Natural killer cell treated with Interleukin-12 subunit alpha and Interleukin-12 subunit beta and Interleukin-15 and Interleukin-18, amount 100 ng/mL, for 72 hours (primary cell): ENCODE results near the gene TAF10. TPM values are rescaled to one million over a fixed set of nuclear protein-coding genes. Genes with fewer than 3 reads are reported as not detected.

Experiments
- ATAC-seq, 2 donors: fragments of 150-1000 bp; cut with Tn5 transposase in 1 of 2; sonication (Bioruptor Pico), chemical (Tn5 transposase) in 1 of 2; 2 replicates each; pipeline ENCODE4 v1.10.0; 2021
- DNase-seq: peaks from one replicate; pipeline ENCODE4 v3.0.0; 2022; ENCODE audit warnings: low spot score
- H3K27ac Mint-ChIP-seq, 2 donors: 1 replicate in 1 of 2; 2 replicates in 1 of 2; pipeline ENCODE4 v1.8.0; 2022; ENCODE audit warnings: mixed read lengths in 2 of 2, mild to moderate bottlenecking in 1 of 2, moderate library complexity in 1 of 2
- H3K27me3 Mint-ChIP-seq, 2 donors: 1 replicate in 1 of 2; 2 replicates in 1 of 2; pipeline ENCODE4 v1.8.0; 2022; ENCODE audit warnings: mixed read lengths in 2 of 2
- H3K36me3 Mint-ChIP-seq: one replicate; pipeline ENCODE4 v1.8.0; 2022; ENCODE audit warnings: mixed read lengths
- H3K4me1 Mint-ChIP-seq, 2 donors: 1 replicate in 1 of 2; 2 replicates in 1 of 2; pipeline ENCODE4 v1.8.0; 2022; ENCODE audit warnings: low read depth in 2 of 2, mixed read lengths in 2 of 2, mild to moderate bottlenecking in 1 of 2
- H3K4me3 Mint-ChIP-seq: one replicate; pipeline ENCODE4 v1.8.0; 2022; ENCODE audit warnings: mixed read lengths
- H3K9me3 Mint-ChIP-seq: 2 replicates; pipeline ENCODE4 v1.8.0; 2022; ENCODE audit warnings: mixed read lengths
- total RNA-seq, 2 donors: library from RNA; stranded (reverse); gene quantifications; one replicate each; pipeline ENCODE4 v1.2.3, GENCODE V29; 2022

The TAF10 gene
- total RNA-seq, 2 donors from 2014 or later = 118 to 152 TPM

GRCh38 chr11:6634534-6634933 lies 22.5 kb upstream of the TAF10 start:
- no peak for DNase-seq
- no peak for ATAC-seq
- no peaks in the 10 kb centered on the region for H3K9me3 Mint-ChIP-seq
- no peaks in the 10 kb centered on the region for H3K36me3 Mint-ChIP-seq
- H3K27ac Mint-ChIP-seq = no peak overlapping the region
- H3K4me3 Mint-ChIP-seq = no peak overlapping the region
- H3K4me1 Mint-ChIP-seq = no peaks in the 10 kb centered on the region
- no peaks in the 10 kb centered on the region for H3K27me3 Mint-ChIP-seq

GRCh38 chr11:6633422-6634408 lies 21.7 kb upstream of the TAF10 start:
- H3K27ac Mint-ChIP-seq = peak overlapping the region in 1 of 2 donors; percentile 30
- no peaks in the 10 kb centered on the region for H3K9me3 Mint-ChIP-seq
- no peaks in the 10 kb centered on the region for H3K4me1 Mint-ChIP-seq
- ATAC-seq (no peak), DNase-seq (no peak)
- H3K27me3 Mint-ChIP-seq = no peaks in the 10 kb centered on the region
- no peaks in the 10 kb centered on the region for H3K36me3 Mint-ChIP-seq
- no peak overlapping the region for H3K4me3 Mint-ChIP-seq

- ATAC-seq (no peak), DNase-seq (no peak)
- no peaks in the 10 kb centered on the region for H3K9me3 Mint-ChIP-seq
- no peak overlapping the region for H3K4me3 Mint-ChIP-seq
- H3K4me1 Mint-ChIP-seq = peaks cover 9 to 11% of the 10 kb centered on the region in 2 donors
- H3K36me3 Mint-ChIP-seq = no peaks in the 10 kb centered on the region
- H3K27me3 Mint-ChIP-seq = no peaks in the 10 kb centered on the region
- peak overlapping the region in 1 of 2 donors; percentile 35 for H3K27ac Mint-ChIP-seq
These were observed 20.4 kb upstream of the TAF10 start for GRCh38 chr11:6632116-6633073.

- H3K9me3 Mint-ChIP-seq = no peaks in the 10 kb centered on the region
- H3K4me3 Mint-ChIP-seq = no peak overlapping the region
- H3K4me1 Mint-ChIP-seq = peaks cover 10 to 18% of the 10 kb centered on the region in 2 donors
- no peaks in the 10 kb centered on the region for H3K36me3 Mint-ChIP-seq
- H3K27ac Mint-ChIP-seq = peak overlapping the region in 1 of 2 donors; percentile 35
- H3K27me3 Mint-ChIP-seq = no peaks in the 10 kb centered on the region
- no peak for ATAC-seq
- no peak for DNase-seq
These were observed 19.4 kb upstream of the TAF10 start for GRCh38 chr11:6631361-6631890.

- DNase-seq (no peak), ATAC-seq (no peak)
- Mint-ChIP-seq H3K36me3 (no peaks in the 10 kb centered on the region), H3K27ac (no peak overlapping the region), H3K4me3 (no peak overlapping the region), H3K9me3 (no peaks in the 10 kb centered on the region), H3K4me1 (peaks cover 10 to 20% of the 10 kb centered on the region in 2 donors), H3K27me3 (no peaks in the 10 kb centered on the region)
These were observed 18.7 kb upstream of the TAF10 start for GRCh38 chr11:6630632-6631291.

- Mint-ChIP-seq H3K4me3 (no peak overlapping the region), H3K27me3 (no peaks in the 10 kb centered on the region), H3K9me3 (no peaks in the 10 kb centered on the region), H3K4me1 (peaks cover 10 to 20% of the 10 kb centered on the region in 2 donors), H3K27ac (no peak overlapping the region), H3K36me3 (no peaks in the 10 kb centered on the region)
- no peak for DNase-seq
- no peak for ATAC-seq
These were observed 18.0 kb upstream of the TAF10 start for GRCh38 chr11:6629892-6630631.

- H3K4me3 Mint-ChIP-seq = no peak overlapping the region
These were observed 17.5 kb upstream of the TAF10 start for GRCh38 chr11:6629573-6629891.

GRCh38 chr11:6628526-6628925 lies 16.5 kb upstream of the TAF10 start:
- no peak for ATAC-seq
- Mint-ChIP-seq H3K9me3 (no peaks in the 10 kb centered on the region), H3K4me3 (no peak overlapping the region), H3K27me3 (no peaks in the 10 kb centered on the region), H3K4me1 (peaks cover 10 to 20% of the 10 kb centered on the region in 2 donors), H3K36me3 (no peaks in the 10 kb centered on the region), H3K27ac (peak overlapping the region in 1 of 2 donors; percentile 78)
- no peak for DNase-seq

More at GRCh38 chr11:6629573-6629891, 17.5 kb upstream of the TAF10 start:
- Mint-ChIP-seq H3K27me3 (no peaks in the 10 kb centered on the region), H3K36me3 (no peaks in the 10 kb centered on the region), H3K9me3 (no peaks in the 10 kb centered on the region), H3K4me1 (peaks cover 10 to 20% of the 10 kb centered on the region in 2 donors), H3K27ac (no peak overlapping the region)
- no peak for ATAC-seq
- DNase-seq = no peak

GRCh38 chr11:6627762-6628241 lies 15.8 kb upstream of the TAF10 start:
- Mint-ChIP-seq H3K36me3 (no peaks in the 10 kb centered on the region), H3K4me3 (peak overlapping the region; percentile 36), H3K27me3 (no peaks in the 10 kb centered on the region), H3K9me3 (no peaks in the 10 kb centered on the region), H3K4me1 (peaks cover 10 to 20% of the 10 kb centered on the region in 2 donors), H3K27ac (peak overlapping the region; percentile 16 to 78)
- DNase-seq (no peak), ATAC-seq (peak; percentile 26 to 76)

- no peaks in the 10 kb centered on the region for H3K27me3 Mint-ChIP-seq
- ATAC-seq = no peak
- H3K36me3 Mint-ChIP-seq = no peaks in the 10 kb centered on the region
- DNase-seq = no peak
- H3K4me3 Mint-ChIP-seq = peak overlapping the region; percentile 36
- peak overlapping the region; percentile 16 to 78 for H3K27ac Mint-ChIP-seq
- no peaks in the 10 kb centered on the region for H3K9me3 Mint-ChIP-seq
- H3K4me1 Mint-ChIP-seq = peaks cover 10 to 20% of the 10 kb centered on the region in 2 donors
These were observed 15.2 kb upstream of the TAF10 start for GRCh38 chr11:6626971-6627761.

GRCh38 chr11:6625832-6626420 lies 13.9 kb upstream of the TAF10 start:
- ATAC-seq (no peak), DNase-seq (no peak)
- Mint-ChIP-seq H3K4me1 (peaks cover 10 to 20% of the 10 kb centered on the region in 2 donors), H3K4me3 (no peak overlapping the region), H3K27ac (peak overlapping the region in 1 of 2 donors; percentile 72), H3K27me3 (no peaks in the 10 kb centered on the region), H3K9me3 (no peaks in the 10 kb centered on the region), H3K36me3 (no peaks in the 10 kb centered on the region)
